Nephron progenitor cell (in vitro differentiated cells): ENCODE measurements around the gene CLEC16A.
A peak's percentile ranks its signal among the peaks of the same experiment; 100 is the strongest.

ENCODE experiments used
- DNase-seq: peaks from one replicate; pipeline ENCODE4 v3.0.0; 2021
- H3K27ac Mint-ChIP-seq: 2 replicates; pipeline ENCODE4 v1.8.0; 2021; ENCODE audit warnings: mild to moderate bottlenecking, moderate library complexity, mixed read lengths
- H3K27me3 Mint-ChIP-seq: 2 replicates; pipeline ENCODE4 v1.8.0; 2021; ENCODE audit warnings: mild to moderate bottlenecking, low read depth, mixed read lengths; ENCODE audit not compliant: poor library complexity
- H3K36me3 Mint-ChIP-seq: 2 replicates; pipeline ENCODE4 v1.8.0; 2021; ENCODE audit warnings: low read depth, mixed read lengths
- H3K4me1 Mint-ChIP-seq: 2 replicates; pipeline ENCODE4 v1.8.0; 2021; ENCODE audit warnings: mixed read lengths
- H3K4me3 Mint-ChIP-seq: 2 replicates; pipeline ENCODE4 v1.8.0; 2021; ENCODE audit warnings: mild to moderate bottlenecking, moderate library complexity, mixed read lengths
- H3K9me3 Mint-ChIP-seq: 2 replicates; pipeline ENCODE4 v1.8.0; 2021; ENCODE audit warnings: mild to moderate bottlenecking, moderate library complexity, mixed read lengths
- TF ChIP-seq, protein P1 (sequence below): fragments of 200-600 bp; sonication (generic); IDR thresholded peaks from 2 replicates; pipeline ENCODE4 v1.5.0; 2021; ENCODE audit warnings: antibody characterized with exemption

CLEC16A gene

DNA sequence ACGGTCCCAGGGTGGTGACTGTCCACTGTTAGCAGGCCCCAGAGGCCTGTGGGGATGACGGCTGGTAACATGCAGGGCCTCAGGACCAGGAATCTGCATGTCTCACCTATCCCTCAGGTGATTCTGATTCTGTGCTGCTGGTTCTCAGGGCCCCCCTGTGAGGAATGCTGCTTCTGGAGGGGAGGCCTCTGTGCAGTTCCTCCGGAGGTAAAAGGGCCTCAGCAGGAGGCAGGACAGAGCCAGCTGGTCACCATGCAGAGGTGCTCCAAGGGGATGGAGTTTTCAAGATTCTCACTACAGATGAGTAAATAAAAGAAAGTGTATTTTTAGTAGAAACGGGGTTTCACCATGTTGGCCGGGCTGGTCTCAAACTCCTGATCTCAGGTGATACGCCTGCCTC lies 33.8 kb downstream of the CLEC16A start:
- Mint-ChIP-seq H3K4me1 (peaks cover 56% of the 10 kb centered on the region), H3K36me3 (peaks cover 19% of the 10 kb centered on the region), H3K27me3 (peaks cover 7% of the 10 kb centered on the region), H3K4me3 (no peak overlapping the region), H3K27ac (no peak overlapping the region), H3K9me3 (no peaks in the 10 kb centered on the region)
- no peak for DNase-seq
- TF ChIP-seq, protein P1, sequence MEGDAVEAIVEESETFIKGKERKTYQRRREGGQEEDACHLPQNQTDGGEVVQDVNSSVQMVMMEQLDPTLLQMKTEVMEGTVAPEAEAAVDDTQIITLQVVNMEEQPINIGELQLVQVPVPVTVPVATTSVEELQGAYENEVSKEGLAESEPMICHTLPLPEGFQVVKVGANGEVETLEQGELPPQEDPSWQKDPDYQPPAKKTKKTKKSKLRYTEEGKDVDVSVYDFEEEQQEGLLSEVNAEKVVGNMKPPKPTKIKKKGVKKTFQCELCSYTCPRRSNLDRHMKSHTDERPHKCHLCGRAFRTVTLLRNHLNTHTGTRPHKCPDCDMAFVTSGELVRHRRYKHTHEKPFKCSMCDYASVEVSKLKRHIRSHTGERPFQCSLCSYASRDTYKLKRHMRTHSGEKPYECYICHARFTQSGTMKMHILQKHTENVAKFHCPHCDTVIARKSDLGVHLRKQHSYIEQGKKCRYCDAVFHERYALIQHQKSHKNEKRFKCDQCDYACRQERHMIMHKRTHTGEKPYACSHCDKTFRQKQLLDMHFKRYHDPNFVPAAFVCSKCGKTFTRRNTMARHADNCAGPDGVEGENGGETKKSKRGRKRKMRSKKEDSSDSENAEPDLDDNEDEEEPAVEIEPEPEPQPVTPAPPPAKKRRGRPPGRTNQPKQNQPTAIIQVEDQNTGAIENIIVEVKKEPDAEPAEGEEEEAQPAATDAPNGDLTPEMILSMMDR, result no peak

DNA sequence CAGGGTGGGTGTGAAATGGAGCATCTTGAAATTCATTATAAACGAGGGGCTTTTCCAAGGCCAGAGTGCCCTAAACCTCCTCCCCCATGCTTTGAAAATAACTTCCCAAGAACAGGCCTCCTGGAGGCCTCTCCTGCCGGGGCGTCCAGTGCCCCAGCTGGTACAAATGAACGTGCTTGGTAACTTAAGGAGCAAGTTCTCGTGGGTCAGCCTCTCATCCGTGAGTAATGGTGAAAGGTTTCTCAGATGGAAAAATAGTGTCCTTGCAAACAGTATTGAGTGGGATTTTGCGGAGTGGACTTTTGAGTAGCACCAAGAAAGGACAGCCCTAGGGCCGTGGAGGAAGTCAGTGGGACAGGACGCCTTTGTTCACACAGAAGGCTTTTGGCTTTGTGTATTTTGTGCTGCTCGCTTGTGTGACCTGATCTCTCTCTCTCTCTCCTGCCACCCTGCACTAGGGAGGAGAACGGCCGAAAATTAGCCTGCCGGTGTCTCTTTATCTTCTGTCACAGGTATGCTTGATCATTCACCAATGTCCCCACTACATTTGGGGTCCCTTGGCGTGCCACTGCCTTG lies 34.6 kb downstream of the CLEC16A start:
- Mint-ChIP-seq H3K27ac (peak overlapping the region; percentile 62), H3K9me3 (no peaks in the 10 kb centered on the region), H3K27me3 (peaks cover 12% of the 10 kb centered on the region), H3K4me1 (peaks cover 58% of the 10 kb centered on the region), H3K4me3 (peak overlapping the region; percentile 34), H3K36me3 (peaks cover 20% of the 10 kb centered on the region)
- TF ChIP-seq, protein P1, result no peak
- DNase-seq, result no peak

DNA sequence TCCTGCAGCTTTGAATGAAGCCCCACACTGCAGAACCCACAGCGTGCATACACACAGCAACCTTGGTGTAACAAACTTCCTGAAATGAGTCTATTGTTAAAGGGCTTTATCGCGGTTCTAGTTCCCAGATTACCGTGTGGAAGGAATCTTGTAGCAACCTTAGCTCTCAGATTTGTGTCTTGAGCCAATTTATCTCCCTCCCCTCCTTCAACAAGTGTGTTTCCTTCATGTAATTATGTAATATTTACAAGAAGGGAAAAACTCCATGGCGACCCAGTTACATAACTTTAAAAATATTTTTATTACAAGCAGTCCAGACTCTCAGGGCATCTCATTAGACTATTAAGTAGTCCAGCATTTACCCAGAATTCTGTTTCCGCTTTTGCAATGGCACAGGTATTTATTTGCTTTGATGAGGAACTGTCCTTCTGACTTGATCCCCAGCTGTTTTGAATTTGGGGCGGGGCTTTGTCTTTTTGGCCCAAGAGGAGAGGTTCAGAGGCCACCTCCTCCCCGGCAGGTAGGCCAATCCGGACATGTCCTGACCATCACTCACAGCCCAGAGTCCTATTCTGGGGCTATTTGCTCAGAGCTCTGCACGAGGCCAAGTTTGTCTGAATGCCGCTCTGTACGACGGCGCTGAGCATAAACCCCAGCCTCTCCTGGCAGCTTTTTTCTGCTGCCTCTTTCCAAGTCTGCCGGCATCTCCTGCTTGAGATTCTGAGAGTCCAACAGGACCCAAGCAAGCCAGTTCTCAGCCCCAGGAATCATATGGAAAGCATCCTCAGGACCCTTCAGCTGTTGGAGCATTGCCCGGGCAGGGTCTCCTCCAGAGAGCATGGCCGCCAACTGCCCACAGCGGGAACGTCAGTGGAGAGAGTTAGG lies 35.6 kb downstream of the CLEC16A start:
- TF ChIP-seq, protein P1, result no peak
- DNase-seq, result no peak
- no peak overlapping the region for H3K4me3 Mint-ChIP-seq
- no peak overlapping the region for H3K27ac Mint-ChIP-seq
- peaks cover 66% of the 10 kb centered on the region for H3K4me1 Mint-ChIP-seq
- peaks cover 10% of the 10 kb centered on the region for H3K27me3 Mint-ChIP-seq
- no peaks in the 10 kb centered on the region for H3K9me3 Mint-ChIP-seq
- peaks cover 14% of the 10 kb centered on the region for H3K36me3 Mint-ChIP-seq

DNA sequence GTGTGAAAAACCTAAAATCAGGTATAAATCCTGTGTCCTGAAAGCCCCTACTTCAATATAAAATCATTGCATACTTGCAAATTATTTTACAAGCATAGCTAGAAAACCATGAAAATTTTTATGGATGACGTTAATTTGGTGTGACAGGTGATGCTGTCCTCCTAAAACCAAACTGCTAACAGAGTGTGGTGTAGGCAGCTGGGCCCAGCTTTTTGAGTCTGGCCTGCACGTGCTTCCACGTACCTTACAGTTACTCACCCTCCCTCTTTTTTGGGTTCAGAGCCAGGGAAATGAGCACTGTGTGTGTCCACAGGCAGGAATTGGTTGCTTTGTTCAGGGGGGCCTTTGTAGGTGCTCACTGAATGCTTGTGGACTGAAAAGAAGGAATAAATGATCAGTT lies 36.4 kb downstream of the CLEC16A start:
- DNase-seq, result no peak
- peaks cover 9% of the 10 kb centered on the region for H3K27me3 Mint-ChIP-seq
- H3K9me3 Mint-ChIP-seq, result no peaks in the 10 kb centered on the region
- no peak overlapping the region for H3K4me3 Mint-ChIP-seq
- TF ChIP-seq, protein P1, result no peak
- H3K4me1 Mint-ChIP-seq, result peaks cover 66% of the 10 kb centered on the region
- peaks cover 13% of the 10 kb centered on the region for H3K36me3 Mint-ChIP-seq
- no peak overlapping the region for H3K27ac Mint-ChIP-seq

DNA sequence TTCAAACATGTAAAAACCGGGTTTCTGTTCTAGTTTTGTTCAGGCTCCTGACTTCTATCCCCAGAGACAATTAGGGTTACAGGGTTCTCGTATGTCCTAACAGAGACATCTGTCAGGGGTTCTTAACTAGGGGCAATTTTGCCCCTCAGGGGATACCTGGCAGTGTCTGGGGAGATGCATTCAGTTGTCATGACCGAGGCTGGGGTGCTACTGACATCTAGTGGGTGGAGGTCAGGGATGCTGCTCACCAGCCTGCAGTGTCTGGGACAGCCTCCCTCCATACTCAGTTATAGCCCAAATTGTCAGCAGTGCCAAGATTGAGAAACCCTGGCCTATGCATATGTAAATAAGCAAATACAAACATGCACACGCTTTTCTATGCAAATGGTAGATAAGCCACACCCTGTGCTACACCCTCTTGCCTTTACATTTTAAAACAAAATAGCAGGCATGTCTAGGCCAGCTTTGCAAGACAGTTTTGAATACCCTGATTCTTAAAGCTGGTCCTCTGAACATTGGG lies 37.4 kb downstream of the CLEC16A start:
- Mint-ChIP-seq H3K36me3 (peaks cover 19% of the 10 kb centered on the region), H3K27me3 (peaks cover 12% of the 10 kb centered on the region), H3K4me1 (peaks cover 65% of the 10 kb centered on the region), H3K4me3 (no peak overlapping the region), H3K27ac (no peak overlapping the region), H3K9me3 (no peaks in the 10 kb centered on the region)
- TF ChIP-seq, protein P1, result no peak
- no peak for DNase-seq
